Astrocyte (in vitro differentiated cells and primary cell): ENCODE measurements around the gene EPS8L3. TPM values are rescaled to one million over a fixed set of nuclear protein-coding genes. Genes with fewer than 3 reads are reported as not detected.

ENCODE experiments used
- DNase-seq: peaks from one replicate; pipeline ENCODE4 v3.0.0-alpha.2; 2010; ENCODE audit warnings: low read depth
- FAIRE-seq: peaks from 2 replicates; lab custom pipeline; 2011; peaks lifted over from hg19 to GRCh38; lab: Jason Lieb, UNC
- H2AFZ ChIP-seq: 2 replicates; pipeline ENCODE4 v1.6.0; 2012; ENCODE audit warnings: low read depth, low read length, inconsistent platforms
- H3K27ac ChIP-seq: 2 replicates; pipeline ENCODE4 v1.5.1; 2011; ENCODE audit warnings: low read depth, low read length, inconsistent platforms
- H3K27me3 ChIP-seq: 2 replicates; pipeline ENCODE4 v1.6.0; 2011; ENCODE audit warnings: low read length, inconsistent platforms; ENCODE audit not compliant: insufficient read depth
- H3K36me3 ChIP-seq: 2 replicates; pipeline ENCODE4 v1.5.1; 2011; ENCODE audit warnings: low read length, inconsistent platforms; ENCODE audit not compliant: insufficient read depth
- H3K4me1 ChIP-seq: 2 replicates; pipeline ENCODE4 v1.5.1; 2011; ENCODE audit warnings: low read length, inconsistent platforms; ENCODE audit not compliant: insufficient read depth
- H3K4me2 ChIP-seq: 2 replicates; pipeline ENCODE4 v1.6.0; 2012; ENCODE audit warnings: low read length, inconsistent platforms
- H3K4me3 ChIP-seq: 2 replicates; pipeline ENCODE4 v1.5.1; 2011; ENCODE audit warnings: low read depth, mild to moderate bottlenecking, low read length, inconsistent platforms; ENCODE audit not compliant: insufficient read depth
- H3K79me2 ChIP-seq: 2 replicates; pipeline ENCODE4 v1.6.0; 2012; ENCODE audit warnings: mild to moderate bottlenecking, low read length, inconsistent platforms; ENCODE audit not compliant: insufficient read depth
- H3K9ac ChIP-seq: 2 replicates; pipeline ENCODE4 v1.6.0; 2012; ENCODE audit warnings: mild to moderate bottlenecking, low read length, inconsistent platforms
- H3K9me3 ChIP-seq: 2 replicates; pipeline ENCODE4 v1.5.1; 2012; ENCODE audit warnings: low read depth, mild to moderate bottlenecking, low read length, inconsistent platforms; ENCODE audit not compliant: insufficient read depth
- H4K20me1 ChIP-seq: 2 replicates; pipeline ENCODE4 v1.6.0; 2012; ENCODE audit warnings: low read length, inconsistent platforms; ENCODE audit not compliant: insufficient read depth
- H3K27ac Mint-ChIP-seq: one replicate; pipeline ENCODE4 v1.8.0; 2021; ENCODE audit warnings: mild to moderate bottlenecking, mixed read lengths; ENCODE audit not compliant: unreplicated experiment
- H3K27me3 Mint-ChIP-seq: one replicate; pipeline ENCODE4 v1.8.0; 2021; ENCODE audit warnings: low read depth, mixed read lengths; ENCODE audit not compliant: unreplicated experiment
- H3K36me3 Mint-ChIP-seq: one replicate; pipeline ENCODE4 v1.8.0; 2021; ENCODE audit warnings: low read depth, mixed read lengths; ENCODE audit not compliant: unreplicated experiment
- H3K4me1 Mint-ChIP-seq: one replicate; pipeline ENCODE4 v1.8.0; 2021; ENCODE audit warnings: low read depth, mixed read lengths; ENCODE audit not compliant: unreplicated experiment
- H3K4me3 Mint-ChIP-seq: one replicate; pipeline ENCODE4 v1.8.0; 2021; ENCODE audit warnings: mild to moderate bottlenecking, moderate library complexity, mixed read lengths; ENCODE audit not compliant: unreplicated experiment
- H3K9me3 Mint-ChIP-seq: one replicate; pipeline ENCODE4 v1.8.0; 2021; ENCODE audit warnings: mild to moderate bottlenecking, mixed read lengths; ENCODE audit not compliant: unreplicated experiment
- EZH2 ChIP-seq: IDR thresholded peaks from 2 replicates; pipeline ENCODE4 v1.6.1; 2012; ENCODE audit warnings: mild to moderate bottlenecking, low read length, inconsistent platforms; ENCODE audit not compliant: insufficient read depth
- total RNA-seq: library from RNA; stranded (reverse); gene quantifications from 2 replicates; pipeline ENCODE4 v1.2.1, GENCODE V29; 2021
- TF ChIP-seq, protein P1 (sequence below): IDR thresholded peaks from 2 replicates; pipeline ENCODE4 v1.5.1; 2011; ENCODE audit warnings: low read depth, mild to moderate bottlenecking, inconsistent platforms, low read length, moderate library complexity; ENCODE audit not compliant: insufficient read depth

EPS8L3 gene
- total RNA-seq, 1 donor from 2014 or later: not detected

DNA sequence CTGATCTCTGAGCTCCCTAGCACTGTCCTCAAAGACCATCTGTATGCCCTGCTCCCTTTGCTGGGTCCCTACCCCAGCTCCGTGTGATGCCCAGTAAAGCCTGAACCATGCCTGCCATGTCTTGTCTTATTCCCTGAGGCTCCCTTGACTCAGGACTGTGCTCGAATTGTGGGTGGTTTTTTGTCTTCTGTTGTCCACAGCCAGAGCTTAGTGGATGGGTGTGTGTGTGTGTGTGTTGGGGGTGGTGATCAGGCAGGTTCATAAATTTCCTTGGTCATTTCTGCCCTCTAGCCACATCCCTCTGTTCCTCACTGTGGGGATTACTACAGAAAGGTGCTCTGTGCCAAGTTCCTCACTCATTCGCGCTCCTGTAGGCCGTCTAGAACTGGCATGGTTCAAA lies 46.0 kb downstream of the EPS8L3 start:
- H3K4me1 Mint-ChIP-seq: peaks cover 4% of the 10 kb centered on the region
- DNase-seq (no peak), FAIRE-seq (no peak)
- H3K27ac Mint-ChIP-seq: no peak overlapping the region
- H3K79me2 ChIP-seq: no peaks in the 10 kb centered on the region
- H3K36me3 ChIP-seq: no peaks in the 10 kb centered on the region
- no peak for TF ChIP-seq EZH2
- TF ChIP-seq, protein P1, sequence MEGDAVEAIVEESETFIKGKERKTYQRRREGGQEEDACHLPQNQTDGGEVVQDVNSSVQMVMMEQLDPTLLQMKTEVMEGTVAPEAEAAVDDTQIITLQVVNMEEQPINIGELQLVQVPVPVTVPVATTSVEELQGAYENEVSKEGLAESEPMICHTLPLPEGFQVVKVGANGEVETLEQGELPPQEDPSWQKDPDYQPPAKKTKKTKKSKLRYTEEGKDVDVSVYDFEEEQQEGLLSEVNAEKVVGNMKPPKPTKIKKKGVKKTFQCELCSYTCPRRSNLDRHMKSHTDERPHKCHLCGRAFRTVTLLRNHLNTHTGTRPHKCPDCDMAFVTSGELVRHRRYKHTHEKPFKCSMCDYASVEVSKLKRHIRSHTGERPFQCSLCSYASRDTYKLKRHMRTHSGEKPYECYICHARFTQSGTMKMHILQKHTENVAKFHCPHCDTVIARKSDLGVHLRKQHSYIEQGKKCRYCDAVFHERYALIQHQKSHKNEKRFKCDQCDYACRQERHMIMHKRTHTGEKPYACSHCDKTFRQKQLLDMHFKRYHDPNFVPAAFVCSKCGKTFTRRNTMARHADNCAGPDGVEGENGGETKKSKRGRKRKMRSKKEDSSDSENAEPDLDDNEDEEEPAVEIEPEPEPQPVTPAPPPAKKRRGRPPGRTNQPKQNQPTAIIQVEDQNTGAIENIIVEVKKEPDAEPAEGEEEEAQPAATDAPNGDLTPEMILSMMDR: no peak
- no peak overlapping the region for H3K4me3 ChIP-seq
- no peaks in the 10 kb centered on the region for H3K27me3 ChIP-seq
- no peak overlapping the region for H3K4me3 Mint-ChIP-seq
- H3K27ac ChIP-seq: no peak overlapping the region
- H3K4me1 ChIP-seq: peaks cover 6% of the 10 kb centered on the region
- H4K20me1 ChIP-seq: no peaks in the 10 kb centered on the region
- H3K9ac ChIP-seq: no peak overlapping the region
- no peaks in the 10 kb centered on the region for H3K9me3 Mint-ChIP-seq
- no peak overlapping the region for H2AFZ ChIP-seq
- H3K9me3 ChIP-seq: no peaks in the 10 kb centered on the region
- no peak overlapping the region for H3K4me2 ChIP-seq
- peaks cover 43% of the 10 kb centered on the region for H3K27me3 Mint-ChIP-seq
- H3K36me3 Mint-ChIP-seq: no peaks in the 10 kb centered on the region

- Mint-ChIP-seq H3K9me3 (no peaks in the 10 kb centered on the region), H3K36me3 (no peaks in the 10 kb centered on the region), H3K27ac (no peak overlapping the region), H3K27me3 (peaks cover 43% of the 10 kb centered on the region), H3K4me1 (peaks cover 4% of the 10 kb centered on the region), H3K4me3 (no peak overlapping the region)
- Histone ChIP-seq H3K4me3 (no peak overlapping the region), H3K9me3 (no peaks in the 10 kb centered on the region), H3K27ac (no peak overlapping the region), H3K4me2 (no peak overlapping the region), H3K4me1 (peaks cover 8% of the 10 kb centered on the region), H2AFZ (no peak overlapping the region), H3K36me3 (no peaks in the 10 kb centered on the region), H3K9ac (no peak overlapping the region), H4K20me1 (no peaks in the 10 kb centered on the region), H3K27me3 (no peaks in the 10 kb centered on the region), H3K79me2 (no peaks in the 10 kb centered on the region)
- FAIRE-seq: no peak
- TF ChIP-seq, protein P1: no peak
- DNase-seq: no peak
Observed at GRCh38 chr1:109716570-109717090, 47.1 kb downstream of the EPS8L3 start.

DNA sequence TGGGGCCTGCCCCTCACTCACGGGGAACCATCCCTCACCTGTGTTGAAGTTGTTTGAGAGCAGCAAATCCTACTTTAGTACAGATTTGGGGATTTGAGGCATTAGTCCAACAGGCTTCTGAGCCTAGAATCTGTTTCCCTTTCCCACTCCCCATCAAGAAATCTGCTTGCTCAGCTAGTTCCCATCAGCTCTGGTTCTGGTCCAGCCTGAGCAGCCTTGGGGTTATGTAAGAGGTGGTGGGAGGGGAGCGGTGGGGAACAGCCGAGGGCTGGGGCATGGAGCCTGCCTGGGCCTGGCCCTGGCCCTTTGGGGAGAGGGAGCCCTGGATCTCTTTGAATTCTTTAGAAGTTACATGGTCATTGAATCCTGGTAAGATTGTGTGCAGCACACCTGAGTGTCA lies 47.6 kb downstream of the EPS8L3 start:
- H3K36me3 ChIP-seq: no peaks in the 10 kb centered on the region

More for the DNA sequence above, 47.6 kb downstream of the EPS8L3 start:
- no peaks in the 10 kb centered on the region for H3K9me3 Mint-ChIP-seq
- DNase-seq (no peak), FAIRE-seq (no peak)
- H3K27ac Mint-ChIP-seq: no peak overlapping the region
- Histone ChIP-seq H3K9ac (no peak overlapping the region), H3K4me2 (no peak overlapping the region), H4K20me1 (no peaks in the 10 kb centered on the region), H2AFZ (no peak overlapping the region), H3K4me3 (no peak overlapping the region), H3K9me3 (no peaks in the 10 kb centered on the region), H3K79me2 (no peaks in the 10 kb centered on the region), H3K4me1 (peaks cover 8% of the 10 kb centered on the region), H3K27me3 (no peaks in the 10 kb centered on the region), H3K27ac (no peak overlapping the region)
- H3K27me3 Mint-ChIP-seq: peaks cover 43% of the 10 kb centered on the region
- H3K4me3 Mint-ChIP-seq: no peak overlapping the region
- no peaks in the 10 kb centered on the region for H3K36me3 Mint-ChIP-seq
- H3K4me1 Mint-ChIP-seq: peaks cover 4% of the 10 kb centered on the region
- TF ChIP-seq, protein P1: no peak
- TF ChIP-seq EZH2: no peak
